Testis (tissue), 2 donors: Measurements from ENCODE around the gene MRM2.

Experiments used
- CTCF ChIP-seq, 3 experiments: fragments of 450-650 bp in 2 of 3; fragments of 200-600 bp in 1 of 3; sonication (generic) in 1 of 3; IDR thresholded peaks; one replicate each; pipeline ENCODE4 v1.5.1; 2016 to 2019; ENCODE audit warnings: antibody characterized with exemption in 3 of 3, mild to moderate bottlenecking in 2 of 3, moderate library complexity in 1 of 3
- POLR2A ChIP-seq: fragments of 450-650 bp; IDR thresholded peaks from one replicate; pipeline ENCODE4 v1.6.1; 2017; ENCODE audit warnings: antibody characterized with exemption, mild to moderate bottlenecking, moderate library complexity

- TF ChIP-seq CTCF (IDR thresholded peaks at IDR 0.05) (no peak), POLR2A (no peak)
Observed at GRCh38 chr7:2257046-2257551, 15.1 kb upstream of the MRM2 start.
